Stimulated activated CD8-positive, alpha-beta memory T cell treated with anti-CD3 and anti-CD28 coated beads, Interleukin-2, amount 100 ng/mL, for 48 hours (primary cell): ENCODE results near the gene GRIK1.

Experiments
- DNase-seq, 2 donors: peaks; one replicate each; pipeline ENCODE4 v3.0.0-alpha.2; 2020; ENCODE audit warnings: low read depth in 2 of 2

GRIK1 gene

GRCh38 chr21:29827647-29828046 lies 112.1 kb downstream of the GRIK1 start:
- DNase-seq: no peak

GRCh38 chr21:29827236-29827635 lies 112.6 kb downstream of the GRIK1 start:
- no peak for DNase-seq

GRCh38 chr21:29826386-29826785 lies 113.4 kb downstream of the GRIK1 start:
- no peak for DNase-seq

- no peak for DNase-seq
These were observed 113.9 kb downstream of the GRIK1 start for GRCh38 chr21:29825936-29826335.

- no peak for DNase-seq
These were observed 114.5 kb downstream of the GRIK1 start for GRCh38 chr21:29825345-29825744.

- DNase-seq: no peak
These were observed 117.7 kb downstream of the GRIK1 start for GRCh38 chr21:29822064-29822463.

- no peak for DNase-seq
These were observed 118.6 kb downstream of the GRIK1 start for GRCh38 chr21:29821230-29821629.

GRCh38 chr21:29819675-29820326 lies 120.0 kb downstream of the GRIK1 start:
- DNase-seq: no peak

GRCh38 chr21:29818383-29818921 lies 121.3 kb downstream of the GRIK1 start:
- no peak for DNase-seq

- no peak for DNase-seq
These were observed 122.3 kb downstream of the GRIK1 start for GRCh38 chr21:29817450-29817849.

- DNase-seq: no peak
These were observed 126.8 kb downstream of the GRIK1 start for GRCh38 chr21:29812947-29813346.

GRCh38 chr21:29810871-29811270 lies 128.9 kb downstream of the GRIK1 start:
- no peak for DNase-seq

GRCh38 chr21:29808153-29808552 lies 131.6 kb downstream of the GRIK1 start:
- no peak for DNase-seq

GRCh38 chr21:29805105-29805504 lies 134.7 kb downstream of the GRIK1 start:
- no peak for DNase-seq

GRCh38 chr21:29803191-29803590 lies 136.6 kb downstream of the GRIK1 start:
- DNase-seq: no peak

- no peak for DNase-seq
These were observed 138.7 kb downstream of the GRIK1 start for GRCh38 chr21:29801122-29801521.

GRCh38 chr21:29800056-29800455 lies 139.7 kb downstream of the GRIK1 start:
- no peak for DNase-seq

GRCh38 chr21:29798840-29799239 lies 141.0 kb downstream of the GRIK1 start:
- no peak for DNase-seq

- DNase-seq: no peak
These were observed 142.6 kb downstream of the GRIK1 start for GRCh38 chr21:29797155-29797554.

GRCh38 chr21:29793712-29794111 lies 146.1 kb downstream of the GRIK1 start:
- no peak for DNase-seq

GRCh38 chr21:29789393-29789792 lies 150.4 kb downstream of the GRIK1 start:
- no peak for DNase-seq

GRCh38 chr21:29788752-29789151 lies 151.0 kb downstream of the GRIK1 start:
- no peak for DNase-seq

GRCh38 chr21:29787361-29787909 lies 152.4 kb downstream of the GRIK1 start:
- DNase-seq: no peak
